Liver (tissue), 3 donors: Measurements from ENCODE around the gene TYMP.

Experiments used
- EGR1 ChIP-seq, 2 donors: IDR thresholded peaks; 2 replicates each; pipeline ENCODE4 v1.6.1; 2016 to 2018; ENCODE audit warnings: antibody characterized with exemption in 2 of 2, low read depth in 2 of 2
- FOXA2 ChIP-seq: IDR thresholded peaks from 2 replicates; pipeline ENCODE4 v1.6.1; 2016; ENCODE audit warnings: antibody characterized with exemption
- NR2F2 ChIP-seq: IDR thresholded peaks from 2 replicates; pipeline ENCODE4 v1.6.1; 2016; ENCODE audit warnings: antibody characterized with exemption
- SP1 ChIP-seq: IDR thresholded peaks from 2 replicates; pipeline ENCODE4 v1.6.1; 2018; ENCODE audit warnings: antibody characterized with exemption, mild to moderate bottlenecking
- TAF1 ChIP-seq: conservative IDR thresholded peaks from 2 replicates; pipeline ENCODE4 v1.6.1; 2016; ENCODE audit warnings: antibody characterized with exemption, mild to moderate bottlenecking
- YY1 ChIP-seq: IDR thresholded peaks from 2 replicates; pipeline ENCODE4 v1.6.1; 2016; ENCODE audit warnings: antibody characterized with exemption, mild to moderate bottlenecking
- TF ChIP-seq, protein P1 (sequence below): IDR thresholded peaks from 2 replicates; pipeline ENCODE4 v1.6.1; 2016; ENCODE audit warnings: antibody characterized with exemption, mild to moderate bottlenecking
- TF ChIP-seq, protein P2 (sequence below): fragments of 150-350 bp; IDR thresholded peaks from 2 replicates; pipeline ENCODE4 v1.5.1; 2017; ENCODE audit warnings: improper control_type of control experiment, low read depth, low read length; ENCODE audit not compliant: missing input control
- TF ChIP-seq, protein P3 (sequence below): IDR thresholded peaks from 2 replicates; pipeline ENCODE4 v1.6.1; 2016; ENCODE audit warnings: antibody characterized with exemption
- TF ChIP-seq, protein P4 (sequence below): IDR thresholded peaks from 2 replicates; pipeline ENCODE4 v1.6.1; 2016; ENCODE audit warnings: antibody characterized with exemption
- TF ChIP-seq, protein P5 (sequence below): IDR thresholded peaks from 2 replicates; pipeline ENCODE4 v1.6.1; 2016; ENCODE audit warnings: antibody characterized with exemption
- donor health status: healthy.
- donor health status: healthy.

DNA sequence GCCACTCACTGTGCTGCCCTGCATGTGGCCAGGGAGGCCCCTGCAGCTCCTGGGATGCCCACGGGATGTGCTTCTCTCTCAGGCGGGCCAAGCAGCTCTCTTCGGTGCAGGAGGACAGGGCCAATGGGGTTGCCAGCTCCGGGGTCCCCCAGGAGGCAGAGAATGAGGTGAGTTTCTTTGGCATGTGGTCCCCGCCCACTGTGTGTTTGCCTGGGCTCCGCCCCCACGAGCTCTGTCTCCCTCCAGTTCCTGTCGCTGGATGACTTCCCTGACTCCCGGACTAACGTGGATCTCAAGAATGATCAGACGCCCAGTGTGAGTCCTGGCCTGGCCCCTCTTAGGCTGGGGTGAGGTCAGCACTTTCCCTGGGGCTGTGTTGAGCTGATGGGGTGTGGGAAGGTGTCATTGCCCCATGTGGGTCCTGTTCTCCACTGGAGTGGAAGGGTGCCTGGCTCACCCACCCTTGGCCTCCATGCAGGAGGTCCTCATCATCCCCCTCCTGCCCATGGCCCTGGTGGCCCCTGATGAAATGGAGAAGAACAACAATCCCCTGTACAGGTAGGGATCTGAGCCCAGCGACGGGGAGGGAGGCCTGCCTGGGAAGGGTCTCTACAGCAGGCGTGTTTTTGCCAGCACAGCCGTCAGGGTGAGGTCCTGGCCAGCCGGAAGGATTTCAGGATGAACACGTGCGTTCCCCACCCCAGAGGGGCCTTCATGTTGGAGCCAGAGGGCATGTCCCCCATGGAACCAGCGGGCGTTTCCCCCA lies 12.1 kb downstream of the TYMP start:
- TF ChIP-seq, protein P1, sequence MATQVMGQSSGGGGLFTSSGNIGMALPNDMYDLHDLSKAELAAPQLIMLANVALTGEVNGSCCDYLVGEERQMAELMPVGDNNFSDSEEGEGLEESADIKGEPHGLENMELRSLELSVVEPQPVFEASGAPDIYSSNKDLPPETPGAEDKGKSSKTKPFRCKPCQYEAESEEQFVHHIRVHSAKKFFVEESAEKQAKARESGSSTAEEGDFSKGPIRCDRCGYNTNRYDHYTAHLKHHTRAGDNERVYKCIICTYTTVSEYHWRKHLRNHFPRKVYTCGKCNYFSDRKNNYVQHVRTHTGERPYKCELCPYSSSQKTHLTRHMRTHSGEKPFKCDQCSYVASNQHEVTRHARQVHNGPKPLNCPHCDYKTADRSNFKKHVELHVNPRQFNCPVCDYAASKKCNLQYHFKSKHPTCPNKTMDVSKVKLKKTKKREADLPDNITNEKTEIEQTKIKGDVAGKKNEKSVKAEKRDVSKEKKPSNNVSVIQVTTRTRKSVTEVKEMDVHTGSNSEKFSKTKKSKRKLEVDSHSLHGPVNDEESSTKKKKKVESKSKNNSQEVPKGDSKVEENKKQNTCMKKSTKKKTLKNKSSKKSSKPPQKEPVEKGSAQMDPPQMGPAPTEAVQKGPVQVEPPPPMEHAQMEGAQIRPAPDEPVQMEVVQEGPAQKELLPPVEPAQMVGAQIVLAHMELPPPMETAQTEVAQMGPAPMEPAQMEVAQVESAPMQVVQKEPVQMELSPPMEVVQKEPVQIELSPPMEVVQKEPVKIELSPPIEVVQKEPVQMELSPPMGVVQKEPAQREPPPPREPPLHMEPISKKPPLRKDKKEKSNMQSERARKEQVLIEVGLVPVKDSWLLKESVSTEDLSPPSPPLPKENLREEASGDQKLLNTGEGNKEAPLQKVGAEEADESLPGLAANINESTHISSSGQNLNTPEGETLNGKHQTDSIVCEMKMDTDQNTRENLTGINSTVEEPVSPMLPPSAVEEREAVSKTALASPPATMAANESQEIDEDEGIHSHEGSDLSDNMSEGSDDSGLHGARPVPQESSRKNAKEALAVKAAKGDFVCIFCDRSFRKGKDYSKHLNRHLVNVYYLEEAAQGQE = no peak
- TF ChIP-seq, protein P2, sequence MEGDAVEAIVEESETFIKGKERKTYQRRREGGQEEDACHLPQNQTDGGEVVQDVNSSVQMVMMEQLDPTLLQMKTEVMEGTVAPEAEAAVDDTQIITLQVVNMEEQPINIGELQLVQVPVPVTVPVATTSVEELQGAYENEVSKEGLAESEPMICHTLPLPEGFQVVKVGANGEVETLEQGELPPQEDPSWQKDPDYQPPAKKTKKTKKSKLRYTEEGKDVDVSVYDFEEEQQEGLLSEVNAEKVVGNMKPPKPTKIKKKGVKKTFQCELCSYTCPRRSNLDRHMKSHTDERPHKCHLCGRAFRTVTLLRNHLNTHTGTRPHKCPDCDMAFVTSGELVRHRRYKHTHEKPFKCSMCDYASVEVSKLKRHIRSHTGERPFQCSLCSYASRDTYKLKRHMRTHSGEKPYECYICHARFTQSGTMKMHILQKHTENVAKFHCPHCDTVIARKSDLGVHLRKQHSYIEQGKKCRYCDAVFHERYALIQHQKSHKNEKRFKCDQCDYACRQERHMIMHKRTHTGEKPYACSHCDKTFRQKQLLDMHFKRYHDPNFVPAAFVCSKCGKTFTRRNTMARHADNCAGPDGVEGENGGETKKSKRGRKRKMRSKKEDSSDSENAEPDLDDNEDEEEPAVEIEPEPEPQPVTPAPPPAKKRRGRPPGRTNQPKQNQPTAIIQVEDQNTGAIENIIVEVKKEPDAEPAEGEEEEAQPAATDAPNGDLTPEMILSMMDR = no peak
- TF ChIP-seq SP1 = no peak
- TF ChIP-seq YY1 = no peak
- TF ChIP-seq FOXA2 = no peak
- no peak for TF ChIP-seq NR2F2
- TF ChIP-seq, protein P3, sequence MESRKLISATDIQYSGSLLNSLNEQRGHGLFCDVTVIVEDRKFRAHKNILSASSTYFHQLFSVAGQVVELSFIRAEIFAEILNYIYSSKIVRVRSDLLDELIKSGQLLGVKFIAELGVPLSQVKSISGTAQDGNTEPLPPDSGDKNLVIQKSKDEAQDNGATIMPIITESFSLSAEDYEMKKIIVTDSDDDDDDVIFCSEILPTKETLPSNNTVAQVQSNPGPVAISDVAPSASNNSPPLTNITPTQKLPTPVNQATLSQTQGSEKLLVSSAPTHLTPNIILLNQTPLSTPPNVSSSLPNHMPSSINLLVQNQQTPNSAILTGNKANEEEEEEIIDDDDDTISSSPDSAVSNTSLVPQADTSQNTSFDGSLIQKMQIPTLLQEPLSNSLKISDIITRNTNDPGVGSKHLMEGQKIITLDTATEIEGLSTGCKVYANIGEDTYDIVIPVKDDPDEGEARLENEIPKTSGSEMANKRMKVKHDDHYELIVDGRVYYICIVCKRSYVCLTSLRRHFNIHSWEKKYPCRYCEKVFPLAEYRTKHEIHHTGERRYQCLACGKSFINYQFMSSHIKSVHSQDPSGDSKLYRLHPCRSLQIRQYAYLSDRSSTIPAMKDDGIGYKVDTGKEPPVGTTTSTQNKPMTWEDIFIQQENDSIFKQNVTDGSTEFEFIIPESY = no peak
- TF ChIP-seq, protein P4, sequence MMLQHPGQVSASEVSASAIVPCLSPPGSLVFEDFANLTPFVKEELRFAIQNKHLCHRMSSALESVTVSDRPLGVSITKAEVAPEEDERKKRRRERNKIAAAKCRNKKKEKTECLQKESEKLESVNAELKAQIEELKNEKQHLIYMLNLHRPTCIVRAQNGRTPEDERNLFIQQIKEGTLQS = no peak
- TF ChIP-seq TAF1 = no peak
- no peak for TF ChIP-seq EGR1 (IDR thresholded peaks at IDR 0.05; ENCODE audit: low read depth in 2 of 2)
- TF ChIP-seq, protein P5, sequence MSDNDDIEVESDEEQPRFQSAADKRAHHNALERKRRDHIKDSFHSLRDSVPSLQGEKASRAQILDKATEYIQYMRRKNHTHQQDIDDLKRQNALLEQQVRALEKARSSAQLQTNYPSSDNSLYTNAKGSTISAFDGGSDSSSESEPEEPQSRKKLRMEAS = no peak
